Fibroblast of lung (primary cell): ENCODE measurements around the gene DPH3. TPM values are rescaled to one million over a fixed set of nuclear protein-coding genes. Genes with fewer than 3 reads are reported as not detected.

ENCODE experiments used
- DNase-seq, 2 donors: peaks; one replicate each; pipeline versions ENCODE4 v3.0.0 to v3.0.0-alpha.2; 2010; ENCODE audit warnings: low read depth in 2 of 2
- H2AFZ ChIP-seq: 2 replicates; pipeline ENCODE4 v1.5.1; 2012; ENCODE audit warnings: low read length, control low read depth, inconsistent platforms
- H3K27ac ChIP-seq: 2 replicates; pipeline ENCODE4 v1.5.1; 2011; ENCODE audit warnings: low read length, control low read depth; ENCODE audit not compliant: insufficient read depth
- H3K27me3 ChIP-seq: 2 replicates; pipeline ENCODE4 v1.5.1; 2011; ENCODE audit warnings: mild to moderate bottlenecking, low read length; ENCODE audit not compliant: control insufficient read depth, insufficient read depth
- H3K36me3 ChIP-seq: 2 replicates; pipeline ENCODE4 v1.5.1; 2011; ENCODE audit warnings: low read length; ENCODE audit not compliant: control insufficient read depth, insufficient read depth
- H3K4me1 ChIP-seq: 2 replicates; pipeline ENCODE4 v1.5.1; 2011; ENCODE audit warnings: low read length; ENCODE audit not compliant: control insufficient read depth, insufficient read depth; ENCODE audit errors: extremely low read depth
- H3K4me2 ChIP-seq: 2 replicates; pipeline ENCODE4 v1.5.1; 2011; ENCODE audit warnings: low read length, control low read depth; ENCODE audit not compliant: insufficient read depth; ENCODE audit errors: extremely low read depth
- H3K4me3 ChIP-seq, 4 experiments: fragments of 200-600 bp in 1 of 4; sonication (generic) in 1 of 4; replicated peaks in 1 of 4; 2 replicates each; pipeline ENCODE4 v1.5.1; 2011 to 2016; ENCODE audit warnings: low read length in 4 of 4, low read depth in 3 of 4, mild to moderate bottlenecking in 3 of 4, control low read depth in 2 of 4, inconsistent platforms in 1 of 4, mixed read lengths in 1 of 4; ENCODE audit not compliant: insufficient read depth in 1 of 4; ENCODE audit errors: control extremely low read depth in 1 of 4
- H3K79me2 ChIP-seq: 2 replicates; pipeline ENCODE4 v1.5.1; 2012; ENCODE audit warnings: mild to moderate bottlenecking, low read length, inconsistent platforms; ENCODE audit not compliant: control insufficient read depth, insufficient read depth
- H3K9ac ChIP-seq: 2 replicates; pipeline ENCODE4 v1.5.1; 2011; ENCODE audit warnings: mild to moderate bottlenecking, low read length, control low read depth; ENCODE audit not compliant: insufficient read depth
- H3K9me3 ChIP-seq: 2 replicates; pipeline ENCODE4 v1.5.1; 2012; ENCODE audit warnings: low read depth, low read length; ENCODE audit not compliant: control insufficient read depth, insufficient read depth
- H4K20me1 ChIP-seq: 2 replicates; pipeline ENCODE4 v1.5.1; 2011; ENCODE audit warnings: low read length; ENCODE audit not compliant: control insufficient read depth, insufficient read depth; ENCODE audit errors: extremely low read depth
- CTCF ChIP-seq, 2 donors: IDR thresholded peaks in 1 of 2; conservative IDR thresholded peaks in 1 of 2; 1 replicate in 1 of 2; 2 replicates in 1 of 2; pipeline ENCODE4 v1.5.1; 2011 to 2012; ENCODE audit warnings: low read length in 2 of 2, control low read depth in 1 of 2, inconsistent platforms in 1 of 2, low read depth in 1 of 2, mild to moderate bottlenecking in 1 of 2
- EZH2 ChIP-seq: IDR thresholded peaks from 2 replicates; pipeline ENCODE4 v1.5.1; 2012; ENCODE audit warnings: low read length, control low read depth, mild to moderate bottlenecking; ENCODE audit errors: missing control alignments
- polyA plus RNA-seq, 2 donors: library from polyadenylated mRNA; depleted of rRNA in 1 of 2; stranded (reverse) in 1 of 2; unstranded in 1 of 2; fragments of >200 nt; gene quantifications; 2 replicates each; pipeline ENCODE4 v1.2.1, GENCODE V29; 2011 to 2012; ENCODE audit warnings: missing spikeins in 1 of 2
- total RNA-seq: library from RNA; depleted of rRNA; stranded (reverse); fragments of >200 nt; gene quantifications from 2 replicates; pipeline ENCODE4 v1.2.1, GENCODE V29; 2014

Gene DPH3
- total and polyA plus RNA-seq, 2 donors (not counting 1 experiment from before 2014, with no cell fraction given): 28.1 to 28.2 TPM

DNA sequence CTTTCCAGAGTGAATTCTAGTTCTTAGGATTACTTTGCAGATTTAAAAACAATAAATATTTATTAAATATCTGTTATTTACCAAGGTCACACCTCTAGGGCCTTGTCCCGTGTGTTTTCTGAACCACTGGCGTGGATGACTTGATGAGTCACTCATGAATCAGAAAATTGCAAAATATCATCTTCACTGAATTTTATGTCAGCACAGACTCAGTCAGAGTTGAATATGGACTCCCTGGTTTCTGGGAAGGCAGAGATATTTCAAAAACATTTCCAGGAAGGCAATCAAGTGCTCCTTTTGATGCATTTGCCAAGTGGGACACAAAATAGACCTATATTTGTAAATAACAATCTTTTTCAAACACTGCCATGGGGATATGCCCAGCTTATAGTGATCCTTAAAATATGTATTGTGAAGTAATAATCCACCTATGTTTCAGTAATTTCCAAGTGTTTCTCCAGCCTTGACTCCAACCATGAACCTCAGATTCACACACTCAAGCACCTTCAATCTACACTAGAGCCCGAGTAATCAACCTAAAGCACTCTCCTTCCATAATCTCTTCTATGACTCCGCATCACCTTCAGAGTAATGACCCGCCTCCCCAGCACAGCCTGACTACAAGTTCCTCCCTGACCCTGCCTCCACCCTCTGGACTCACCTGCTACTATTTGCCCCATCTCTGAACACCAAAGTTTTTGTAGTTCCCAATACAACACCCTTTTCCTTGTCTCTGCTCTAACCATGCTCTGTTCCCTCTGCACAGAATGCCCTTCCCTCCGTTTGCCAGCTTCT is 24.3 kb downstream of the DPH3 start:
- Histone ChIP-seq H4K20me1 (no peaks in the 10 kb centered on the region), H3K27me3 (no peaks in the 10 kb centered on the region), H3K27ac (no peak overlapping the region), H3K36me3 (no peaks in the 10 kb centered on the region), H3K9ac (no peak overlapping the region), H2AFZ (no peak overlapping the region), H3K4me1 (peaks cover 13% of the 10 kb centered on the region), H3K4me2 (no peak overlapping the region), H3K9me3 (no peaks in the 10 kb centered on the region), H3K79me2 (no peaks in the 10 kb centered on the region), H3K4me3 (no peak overlapping the region)
- peak; percentile 50 to 86 for DNase-seq
- no peak for TF ChIP-seq EZH2
- TF ChIP-seq CTCF (conservative IDR thresholded peaks at IDR 0.05 in 1 of 2, IDR thresholded peaks at IDR 0.05 in 1 of 2; ENCODE audit: low read depth in 1 of 2, low read length in 2 of 2): no peak

GRCh38 chr3:16239780-16240179 is 25.0 kb downstream of the DPH3 start:
- no peak overlapping the region for H3K9ac ChIP-seq
- DNase-seq: peak in 1 of 2 donors; percentile 44
- no peak overlapping the region for H3K4me3 ChIP-seq

More at GRCh38 chr3:16239780-16240179, 25.0 kb downstream of the DPH3 start:
- H3K27me3 ChIP-seq: no peaks in the 10 kb centered on the region
- H2AFZ ChIP-seq: no peak overlapping the region
- no peaks in the 10 kb centered on the region for H3K36me3 ChIP-seq
- H3K9me3 ChIP-seq: no peaks in the 10 kb centered on the region
- H3K79me2 ChIP-seq: no peaks in the 10 kb centered on the region
- H3K4me2 ChIP-seq: no peak overlapping the region
- no peak overlapping the region for H3K27ac ChIP-seq
- TF ChIP-seq EZH2 (no peak), CTCF (conservative IDR thresholded peaks at IDR 0.05 in 1 of 2, IDR thresholded peaks at IDR 0.05 in 1 of 2; ENCODE audit: low read depth in 1 of 2, low read length in 2 of 2) (no peak)
- H3K4me1 ChIP-seq: peaks cover 13% of the 10 kb centered on the region
- no peaks in the 10 kb centered on the region for H4K20me1 ChIP-seq
